ENCODE measurements around the gene TEX14.

The TEX14 gene

DNA sequence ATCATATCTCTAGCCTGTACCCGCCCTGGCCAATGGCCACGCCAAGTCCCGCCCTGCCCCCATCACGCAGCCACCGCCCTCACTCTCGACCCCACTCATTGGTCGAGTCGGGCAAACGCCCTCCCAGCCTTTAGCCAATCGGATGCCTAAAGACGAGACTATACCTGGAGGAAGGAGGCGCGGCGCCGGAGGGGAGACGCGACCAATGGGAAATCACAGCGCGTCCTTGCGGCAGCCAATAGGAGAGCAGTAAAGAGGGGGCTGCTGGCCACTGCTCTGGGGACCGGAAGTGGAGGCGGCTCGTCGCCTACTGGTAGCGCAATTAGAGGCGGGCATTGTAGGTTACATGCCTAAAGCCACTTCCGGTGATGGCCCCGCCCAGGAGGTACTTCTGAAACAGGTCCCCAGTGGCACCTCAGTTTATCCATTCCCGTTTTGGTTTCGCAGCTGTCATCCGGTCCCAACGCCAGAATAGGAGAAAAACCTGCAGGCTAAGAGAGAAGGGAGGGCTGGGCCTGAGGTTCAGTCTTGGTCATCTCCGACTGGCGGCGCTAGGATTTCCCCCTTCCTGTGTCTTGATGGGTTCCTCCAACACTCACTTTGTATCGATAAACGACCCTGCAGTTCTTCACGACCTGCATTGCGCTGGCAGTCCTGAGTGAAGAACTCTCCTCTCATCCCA is 173.8 kb downstream of the TEX14 start:
- peak; percentile 99 for DNase-seq

DNA sequence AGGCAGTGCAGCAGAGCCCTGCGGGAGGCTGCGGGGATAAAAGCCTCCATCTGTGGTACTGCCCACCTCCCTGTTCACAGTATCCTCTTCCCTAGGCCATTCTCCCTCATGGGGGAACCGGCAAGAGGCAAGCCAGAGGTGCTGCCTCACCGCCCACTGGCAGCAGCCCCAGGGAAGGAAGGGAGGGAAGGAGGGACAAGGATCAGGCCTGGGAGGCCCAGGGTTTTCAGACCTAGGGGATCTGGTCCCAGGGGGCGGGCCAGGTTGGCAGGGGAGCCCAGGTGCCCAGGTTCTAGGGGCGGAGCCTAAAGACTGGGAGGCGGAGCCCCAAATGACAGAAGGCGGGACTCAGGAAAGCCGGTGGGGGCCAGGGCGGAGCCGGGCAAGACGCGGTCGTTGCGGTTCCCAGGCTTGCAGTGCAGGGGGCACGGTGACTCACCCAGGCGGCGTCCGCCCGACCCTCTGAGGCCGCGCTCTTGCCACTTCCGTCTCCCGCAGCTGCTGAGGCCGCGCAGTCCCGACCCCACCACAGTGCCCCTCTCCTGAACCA is 174.4 kb downstream of the TEX14 start:
- DNase-seq: no peak

DNA sequence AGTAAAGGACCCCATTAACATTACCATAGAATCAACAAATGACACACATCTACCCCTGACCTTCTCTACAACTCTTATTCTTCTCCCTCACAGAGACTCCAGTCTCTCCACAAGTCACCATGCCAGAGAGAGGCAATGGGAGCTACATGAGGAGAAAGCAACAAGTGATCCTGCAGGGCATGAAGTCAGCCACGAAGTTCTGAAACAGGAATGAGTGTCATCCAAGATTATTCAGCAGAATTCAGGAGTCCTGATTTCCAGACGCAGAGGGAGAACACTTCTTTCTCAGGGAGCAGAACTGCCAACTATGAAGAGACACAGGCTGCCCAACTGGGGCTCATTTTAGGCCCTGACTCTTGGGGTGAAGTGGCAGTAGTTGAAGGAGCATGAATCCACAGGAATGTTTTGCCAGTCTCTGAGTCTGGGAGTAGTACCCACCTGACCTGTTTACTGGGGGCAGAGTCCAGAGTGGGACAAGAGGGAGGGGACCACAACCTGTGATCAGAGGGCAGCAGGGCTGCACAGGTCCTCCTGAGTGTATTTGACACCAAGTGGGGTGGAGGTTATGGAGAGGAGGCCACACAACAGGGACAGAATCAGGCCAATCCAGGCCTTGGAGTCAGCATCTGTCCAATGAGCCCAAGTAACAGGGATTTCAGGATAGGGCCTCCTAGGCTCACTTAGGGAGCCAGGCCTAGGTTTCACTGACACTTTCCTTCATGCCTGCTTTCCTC is 175.0 kb downstream of the TEX14 start:
- no peak for DNase-seq

DNA sequence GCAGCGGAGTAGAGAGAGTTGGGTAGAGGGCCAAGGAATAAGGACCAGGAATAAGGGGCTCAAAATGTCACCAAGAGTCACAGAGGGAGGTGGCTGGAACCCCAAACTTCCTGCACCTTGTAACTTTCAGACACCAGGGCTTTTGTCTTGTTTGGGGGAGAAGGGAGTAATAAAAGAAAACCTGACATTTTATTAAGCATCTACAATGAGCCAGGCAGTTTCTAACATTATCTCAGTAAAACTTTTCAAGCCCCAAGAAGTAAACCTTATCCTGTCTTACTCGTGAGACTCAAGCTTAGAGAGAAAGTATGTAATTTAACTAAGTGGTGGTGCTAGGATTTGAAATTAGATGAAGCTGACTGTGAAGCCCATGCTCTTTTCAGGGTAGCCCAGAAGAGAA is 176.6 kb downstream of the TEX14 start:
- no peak for DNase-seq

DNA sequence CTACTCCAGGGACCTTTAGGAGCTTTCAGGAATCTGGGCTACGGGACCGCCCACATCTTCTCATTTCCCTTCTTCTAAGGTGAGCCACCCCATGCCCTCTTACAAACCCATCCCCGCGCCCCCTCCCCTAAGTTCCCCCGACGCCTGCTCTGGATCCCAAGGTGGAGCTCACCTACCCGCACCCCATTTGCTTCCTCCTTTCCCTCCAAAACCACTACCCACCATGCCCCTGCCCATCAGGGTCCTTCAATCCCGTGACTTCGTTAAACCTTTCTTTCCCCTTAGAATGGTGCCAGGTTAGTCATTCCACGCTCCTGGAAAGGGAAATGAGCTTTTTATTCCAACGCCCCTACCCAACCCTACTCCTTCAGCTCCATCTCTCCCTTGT is 177.1 kb downstream of the TEX14 start:
- no peak for DNase-seq

DNA sequence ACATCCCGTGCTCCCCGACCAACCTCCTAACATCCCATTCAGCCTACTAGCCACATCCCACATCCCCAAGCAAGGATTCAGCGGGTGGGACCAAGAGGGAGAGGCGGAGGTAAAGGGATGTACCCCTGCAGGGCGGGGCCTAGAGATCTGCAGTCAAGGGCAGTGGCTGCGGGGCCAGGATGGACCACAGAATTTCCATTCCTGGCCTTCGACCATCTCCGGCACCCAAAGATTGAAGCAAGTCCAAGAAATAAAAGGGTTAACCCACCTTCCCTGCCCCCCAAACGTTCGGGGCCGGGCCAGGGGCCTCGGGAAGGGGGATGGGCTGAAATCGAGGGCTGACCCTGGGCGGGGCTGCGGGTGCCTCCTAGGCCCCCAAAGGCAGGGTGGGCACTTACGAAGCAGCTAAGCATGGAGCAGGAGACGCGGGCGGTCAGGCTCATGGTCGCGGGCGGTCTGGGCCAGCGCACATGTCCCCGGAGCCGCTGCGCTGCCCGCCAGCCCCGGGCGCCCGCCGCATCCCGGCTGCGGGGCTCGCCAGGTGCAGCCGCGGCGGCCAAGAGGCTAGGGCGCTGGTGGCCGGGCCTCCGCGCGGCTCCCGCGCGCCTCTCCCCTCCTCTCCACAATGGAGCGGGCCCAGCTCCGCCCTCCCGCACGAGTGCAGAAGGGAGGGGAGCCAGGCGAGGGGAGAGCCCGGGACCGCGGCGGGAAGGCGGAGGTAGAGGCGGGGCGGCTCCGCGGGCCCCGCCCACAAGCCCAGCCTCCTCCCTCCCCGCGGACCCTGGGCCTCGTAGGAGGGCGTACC is 177.7 kb downstream of the TEX14 start, which contains the start of gene MTMR4:
MTMR4 (minus strand) TSS at position 674 of the 805 bp plus-strand sequence; CDS start at position 443, 231 bp downstream.
- DNase-seq: peak; percentile 82

DNA sequence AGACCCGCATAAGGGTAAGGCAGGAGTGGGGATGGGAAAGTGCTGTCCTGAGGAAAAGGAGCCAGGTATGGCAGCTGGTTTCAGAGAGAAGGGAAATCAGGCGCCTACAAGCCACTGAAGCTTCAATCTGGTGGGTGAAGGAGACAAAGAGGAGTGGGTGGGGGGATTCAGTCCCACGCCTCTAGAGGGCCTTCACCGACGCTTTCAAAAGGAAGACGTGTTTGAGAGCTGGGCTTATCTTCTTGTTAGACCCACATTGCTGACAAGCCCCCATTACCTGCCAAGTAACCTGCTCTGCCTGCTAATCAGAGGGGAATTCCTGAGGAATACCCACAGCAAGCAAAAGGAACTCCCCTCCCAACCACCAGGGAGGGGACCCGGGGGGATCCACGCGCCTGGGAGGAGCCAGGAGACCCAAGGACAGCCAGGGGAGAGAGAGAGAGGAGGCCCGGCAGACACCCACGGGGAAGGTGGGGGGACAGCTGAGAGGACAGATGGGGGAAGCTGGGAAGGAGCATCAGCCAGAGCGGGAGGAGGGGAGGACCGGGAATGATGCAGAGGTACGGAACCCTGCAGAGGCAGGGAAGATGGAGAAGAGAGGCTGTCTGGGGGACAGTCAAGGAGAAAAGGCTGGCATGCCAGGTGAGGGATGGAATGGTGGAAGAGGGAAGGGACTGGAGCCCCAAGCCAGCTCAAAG is 178.4 kb downstream of the TEX14 start:
- DNase-seq: no peak

DNA sequence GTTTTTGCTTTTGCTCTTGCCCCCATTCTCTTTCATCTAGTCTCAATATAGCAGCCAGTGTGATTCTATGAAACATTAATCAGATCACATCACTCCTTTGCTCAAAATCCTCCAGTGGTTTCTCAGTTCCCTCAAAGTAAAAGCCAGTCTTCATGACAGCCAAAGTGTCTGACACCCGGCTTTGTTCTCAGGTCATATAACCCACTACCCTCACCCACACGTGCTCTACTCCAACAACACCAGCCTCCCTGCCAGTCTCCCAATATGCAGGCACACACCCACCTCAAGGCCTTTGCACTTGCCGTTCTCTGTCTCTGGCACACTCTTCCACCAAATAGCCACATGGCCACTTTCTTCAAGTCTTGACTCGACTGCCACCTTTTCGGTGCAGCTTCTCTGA is 181.8 kb downstream of the TEX14 start:
- DNase-seq: no peak

DNA sequence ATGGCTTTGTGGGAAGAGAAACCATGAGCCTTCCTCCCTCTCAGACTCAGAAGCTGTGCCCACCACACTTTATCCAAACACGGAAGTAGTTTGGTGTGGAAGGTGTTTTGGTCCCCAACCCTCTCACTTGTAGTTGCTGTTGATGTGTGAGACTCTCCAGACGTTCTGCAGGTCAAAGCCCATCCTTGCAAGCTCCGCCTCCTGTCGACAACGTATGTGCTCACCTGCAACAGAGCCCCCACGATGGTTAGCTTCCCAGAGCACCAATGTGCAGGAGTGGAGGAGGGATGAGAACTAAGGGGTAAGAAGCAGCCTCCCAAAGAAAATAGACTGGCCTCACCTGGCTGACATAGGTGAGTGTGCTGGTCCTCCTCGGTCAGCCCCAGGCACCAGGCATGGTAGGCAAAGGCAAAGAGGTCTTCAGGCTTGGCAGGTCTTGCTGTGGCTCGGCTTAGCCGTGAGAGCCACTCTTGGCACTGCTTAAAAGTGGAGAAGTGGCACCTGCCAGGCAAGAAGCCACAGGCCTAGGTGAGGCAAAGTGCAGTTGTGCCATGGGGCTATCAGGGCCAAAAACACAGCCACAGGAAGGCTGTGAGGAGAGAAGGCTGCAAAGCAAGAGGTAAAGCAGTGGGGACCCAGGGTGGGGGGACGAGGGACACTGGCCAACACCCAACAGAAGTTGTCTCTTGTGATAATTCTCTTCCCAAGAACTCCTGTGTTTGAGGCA is 183.3 kb downstream of the TEX14 start:
- DNase-seq: no peak

DNA sequence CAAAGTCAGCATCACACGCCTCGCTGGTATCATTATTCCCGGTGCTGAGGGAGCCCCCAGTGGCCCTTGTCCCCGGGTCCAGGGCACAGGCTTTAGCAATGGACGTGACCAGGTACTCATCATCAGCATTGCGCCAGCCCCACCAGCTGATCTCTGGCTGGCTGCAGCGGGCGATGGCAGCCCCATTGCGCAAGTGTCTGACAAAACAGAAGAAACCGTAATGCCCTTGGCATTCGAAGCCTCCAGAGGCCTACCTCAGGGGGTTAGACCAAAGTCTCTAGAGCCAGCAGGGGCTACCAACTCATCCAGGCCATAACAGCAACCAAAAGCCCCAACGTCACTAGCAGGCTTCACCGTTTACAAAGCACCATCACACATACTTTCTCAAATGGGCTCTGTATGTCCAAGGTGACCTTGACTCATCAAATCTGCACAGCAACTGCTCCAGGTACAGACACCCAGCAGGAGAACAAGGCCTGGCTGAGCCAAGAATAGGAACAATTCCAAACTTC is 184.7 kb downstream of the TEX14 start:
- DNase-seq: no peak
